Diencephalon (tissue), 1 donor: ENCODE results near the gene PGBD1. TPM values are rescaled to one million over a fixed set of nuclear protein-coding genes. Genes with fewer than 3 reads are reported as not detected.

Experiments
- small RNA-seq: library from RNA; depleted of rRNA; stranded (forward); fragments of <200 nt; gene quantifications from one replicate; pipeline ENCODE3, GENCODE V24; 2014
- total RNA-seq: library from RNA; depleted of rRNA; stranded (reverse); fragments of >200 nt; gene quantifications from one replicate; pipeline ENCODE4 v1.2.3, GENCODE V29; 2014

Gene PGBD1
- 17.8 TPM for total RNA-seq

DNA sequence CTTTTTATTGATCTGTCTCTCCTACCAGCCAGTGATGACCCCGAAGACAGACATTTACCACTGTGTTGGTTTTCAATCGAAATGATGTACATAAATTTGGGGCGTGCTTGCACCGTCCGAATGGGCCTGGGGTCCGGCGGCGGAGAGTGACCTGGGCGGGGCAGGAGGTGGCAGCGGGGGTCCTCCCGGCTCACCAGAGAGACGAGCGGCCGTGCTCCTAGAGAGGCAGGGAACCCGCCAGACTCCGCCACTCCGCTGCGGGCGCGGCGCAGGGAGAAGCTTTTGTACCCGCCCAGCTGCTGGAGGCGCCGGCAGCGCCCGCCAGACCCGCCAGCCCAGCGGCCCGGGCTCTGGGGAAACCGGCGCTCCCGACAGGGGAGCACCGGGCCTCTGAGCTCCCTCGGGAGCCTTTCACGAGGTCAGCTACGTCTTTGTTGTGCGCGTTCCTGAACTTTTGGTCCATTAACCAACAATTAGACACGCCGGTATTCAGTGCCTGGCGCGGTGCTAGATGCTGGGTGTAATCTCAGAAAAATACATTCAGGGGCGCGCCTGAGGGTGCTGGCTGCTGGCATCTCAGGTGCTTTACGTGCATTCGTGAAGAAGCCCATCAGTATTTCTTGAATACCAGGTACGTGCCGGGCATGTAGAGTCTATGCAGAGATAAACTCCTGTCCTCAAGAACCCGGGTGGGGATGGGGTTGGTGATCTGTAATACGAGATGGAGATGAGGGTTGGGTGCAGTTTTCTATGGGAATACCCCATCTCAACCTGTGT lies at the start of gene PGBD1:
TSS of gene PGBD1 (plus strand) at position 285 of the 777 bp plus-strand sequence. CDS start 2,242 bp downstream, outside the sequence.

GRCh38 chr6:28252009-28252975 lies 29.1 kb upstream of the PGBD1 start, which contains the start of gene ZKSCAN4:
Gene ZKSCAN4 (minus strand): TSS chr6:28252269. CDS start chr6:28251980, 289 bp downstream.

DNA sequence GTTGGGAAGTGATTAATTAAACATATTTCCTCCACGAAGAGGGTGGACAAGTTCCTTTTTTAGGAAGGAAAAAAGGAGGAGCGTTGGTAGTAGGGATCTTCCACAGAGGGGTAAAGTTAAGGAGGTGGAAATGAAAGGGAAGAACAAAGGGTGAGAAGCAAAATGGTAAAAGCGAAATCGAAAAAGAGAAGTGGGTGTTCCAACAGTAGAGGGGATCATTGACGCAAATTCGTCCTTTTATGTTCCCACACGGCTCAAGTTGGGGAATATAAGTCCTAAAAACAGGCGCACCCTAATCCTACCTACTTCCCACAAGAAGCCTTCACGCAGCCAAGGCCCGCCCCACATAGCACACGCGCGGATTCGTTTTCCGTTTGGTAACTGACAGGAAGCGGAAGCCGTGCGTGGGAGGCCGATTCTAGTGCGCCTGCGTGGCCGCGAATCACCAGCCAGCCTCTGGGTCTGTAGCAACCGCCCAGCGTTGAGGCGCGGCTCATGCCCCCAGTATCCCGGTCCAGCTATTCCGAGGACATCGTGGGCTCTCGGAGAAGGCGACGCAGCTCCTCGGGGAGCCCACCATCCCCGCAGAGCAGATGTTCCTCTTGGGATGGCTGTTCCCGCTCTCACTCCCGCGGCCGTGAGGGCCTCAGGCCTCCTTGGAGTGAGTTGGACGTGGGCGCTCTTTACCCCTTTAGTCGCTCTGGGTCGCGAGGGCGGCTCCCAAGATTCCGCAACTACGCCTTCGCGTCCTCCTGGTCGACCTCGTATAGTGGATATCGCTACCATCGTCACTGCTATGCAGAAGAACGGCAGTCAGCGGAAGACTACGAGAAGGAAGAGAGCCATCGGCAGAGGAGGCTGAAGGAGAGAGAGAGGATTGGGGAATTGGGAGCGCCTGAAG lies 22.2 kb upstream of the PGBD1 start, which contains the start of gene NKAPL:
TSS of gene NKAPL (plus strand) at position 421 of the 901 bp plus-strand sequence. CDS start at position 496, 75 bp downstream.

GRCh38 chr6:28266962-28267694 lies 14.2 kb upstream of the PGBD1 start, which contains the start of gene ZSCAN26:
Gene ZSCAN26 (plus strand): TSS chr6:28267143. CDS start chr6:28271920, 4,777 bp downstream.

DNA sequence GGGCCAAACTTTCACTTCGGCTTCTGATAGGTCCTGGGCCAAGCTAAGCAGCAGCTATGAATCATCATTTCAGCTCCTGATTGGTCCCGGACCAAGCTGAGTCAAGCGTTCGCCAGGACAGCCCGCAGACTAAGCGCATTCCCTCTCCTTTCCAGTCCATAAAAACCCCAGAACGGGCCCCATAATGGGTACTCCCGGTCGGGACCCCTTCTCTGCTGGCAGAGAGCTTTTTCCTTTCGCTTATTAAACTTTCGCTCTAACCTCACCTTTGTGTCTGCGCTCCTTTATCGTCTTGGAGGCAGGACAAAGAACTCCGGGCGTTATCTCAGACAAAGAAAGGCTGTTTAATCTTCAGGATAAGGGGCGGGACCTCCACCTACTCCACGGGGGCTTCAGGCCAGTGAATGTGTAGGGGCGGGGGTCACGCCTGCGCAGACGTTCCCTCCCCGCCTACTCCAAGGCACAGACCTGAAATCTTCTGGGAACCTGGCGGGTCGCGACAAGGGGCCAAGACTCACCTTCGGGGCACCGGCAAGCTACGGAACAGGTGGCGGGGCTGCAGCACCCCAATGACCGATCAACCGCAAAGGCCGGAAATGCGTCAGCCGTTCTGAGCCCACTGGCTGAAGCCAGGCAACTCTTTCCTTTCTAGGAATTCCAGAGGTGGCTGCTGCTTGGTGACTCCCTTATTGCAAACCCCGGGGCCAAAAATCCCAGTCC lies 54.4 kb downstream of the PGBD1 start, which contains the start of gene ZSCAN31:
TSS of gene ZSCAN31 (minus strand) at position 585 of the 720 bp plus-strand sequence. CDS start 6,465 bp downstream, outside the sequence.

GRCh38 chr6:28349892-28350737 lies 68.7 kb downstream of the PGBD1 start, which contains the start of gene ZKSCAN3:
Gene ZKSCAN3 (plus strand): TSS chr6:28349947. CDS start chr6:28359587, 9,640 bp downstream.

Small RNAs within 50 kb of the gene (small RNA-seq; reads per million reads assigned to genes)
- gene AL021997.1, result not detected
- not detected for gene AL021997.2

Other genes starting within 250 kb of the PGBD1 start
- 2.3 TPM for gene ZNF165, start 201.0 kb upstream of the PGBD1 start, total RNA-seq
- 8.8 TPM for gene ZSCAN16, start 157.0 kb upstream of the PGBD1 start, total RNA-seq
- 21.7 TPM for gene ZKSCAN8, start 139.7 kb upstream of the PGBD1 start, total RNA-seq
- 28.6 TPM for gene ZSCAN9, start 56.3 kb upstream of the PGBD1 start, total RNA-seq
- gene ZKSCAN4, start 29.3 kb upstream of the PGBD1 start, total RNA-seq, result 9.0 TPM
- gene NKAPL, start 22.3 kb upstream of the PGBD1 start, total RNA-seq, result 4.6 TPM
- gene ZSCAN26, start 14.4 kb upstream of the PGBD1 start, total RNA-seq, result 30.0 TPM
- gene ZSCAN31, start 54.6 kb downstream of the PGBD1 start, total RNA-seq, result 10.8 TPM
- gene ZKSCAN3, start 68.4 kb downstream of the PGBD1 start, total RNA-seq, result 7.8 TPM
- gene ZSCAN12, start 118.2 kb downstream of the PGBD1 start, total RNA-seq, result 12.9 TPM
- 17.5 TPM for gene ZSCAN23, start 161.9 kb downstream of the PGBD1 start, total RNA-seq
- gene GPX6, start 234.2 kb downstream of the PGBD1 start, total RNA-seq, result not detected
- gene GPX5, start 244.3 kb downstream of the PGBD1 start, total RNA-seq, result not detected